RWPE1 (cell line): ENCODE data around the gene SYT2.
"Not testable (repeated sequence)": the region's sequence is repeated elsewhere in the genome, so short reads cannot be mapped to it uniquely, and the experiment has no call there.

ENCODE experiments used
- CTCF ChIA-PET: fragments of 350-600 bp; sonication (Branson Sonifier 250); formaldehyde crosslinking; extraction: SDS; loops from one replicate; lab custom pipeline; 2021; lab: Yijun Ruan, JAX
- POLR2A ChIA-PET: fragments of 400-600 bp; formaldehyde crosslinking; extraction: SDS; loops from one replicate; lab custom pipeline; 2020; ENCODE audit warnings: antibody characterized with exemption; ENCODE audit not compliant: low non-redundant PET; lab: Yijun Ruan, JAX
- DNase-seq: peaks from one replicate; pipeline ENCODE4 v3.0.0; 2012; ENCODE audit warnings: low spot score
- H3K27ac ChIP-seq: fragments of 450-650 bp; 2 replicates; pipeline ENCODE4 v1.5.1; 2017
- TF ChIP-seq, protein P1 (sequence below): fragments of 450-650 bp; conservative IDR thresholded peaks from 2 replicates; pipeline ENCODE4 v1.5.1; 2017; ENCODE audit warnings: low read depth, mild to moderate bottlenecking

Gene SYT2

DNA sequence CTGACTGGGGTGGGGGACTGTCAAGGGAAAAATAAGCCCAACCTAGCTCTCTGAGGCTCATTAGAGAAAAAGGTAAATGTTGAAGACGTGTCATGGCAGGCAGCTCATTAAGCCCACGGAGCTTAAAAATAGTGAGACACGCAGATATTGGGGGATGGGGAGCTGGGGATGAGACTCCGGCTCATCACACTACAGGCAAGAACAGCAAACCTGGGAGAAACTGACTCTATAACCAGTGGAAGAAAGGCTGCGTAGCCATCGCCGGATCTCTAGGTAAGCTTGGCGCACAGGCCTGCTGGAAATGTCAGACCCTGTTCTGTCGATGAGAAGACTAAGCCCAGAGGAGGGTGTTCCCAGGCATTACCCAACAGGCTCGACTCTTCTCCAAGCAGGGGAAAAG, 78.0 kb downstream of the SYT2 start:
- POLR2A ChIA-PET, result no interaction called here
- no peak overlapping the region for H3K27ac ChIP-seq
- TF ChIP-seq, protein P1, sequence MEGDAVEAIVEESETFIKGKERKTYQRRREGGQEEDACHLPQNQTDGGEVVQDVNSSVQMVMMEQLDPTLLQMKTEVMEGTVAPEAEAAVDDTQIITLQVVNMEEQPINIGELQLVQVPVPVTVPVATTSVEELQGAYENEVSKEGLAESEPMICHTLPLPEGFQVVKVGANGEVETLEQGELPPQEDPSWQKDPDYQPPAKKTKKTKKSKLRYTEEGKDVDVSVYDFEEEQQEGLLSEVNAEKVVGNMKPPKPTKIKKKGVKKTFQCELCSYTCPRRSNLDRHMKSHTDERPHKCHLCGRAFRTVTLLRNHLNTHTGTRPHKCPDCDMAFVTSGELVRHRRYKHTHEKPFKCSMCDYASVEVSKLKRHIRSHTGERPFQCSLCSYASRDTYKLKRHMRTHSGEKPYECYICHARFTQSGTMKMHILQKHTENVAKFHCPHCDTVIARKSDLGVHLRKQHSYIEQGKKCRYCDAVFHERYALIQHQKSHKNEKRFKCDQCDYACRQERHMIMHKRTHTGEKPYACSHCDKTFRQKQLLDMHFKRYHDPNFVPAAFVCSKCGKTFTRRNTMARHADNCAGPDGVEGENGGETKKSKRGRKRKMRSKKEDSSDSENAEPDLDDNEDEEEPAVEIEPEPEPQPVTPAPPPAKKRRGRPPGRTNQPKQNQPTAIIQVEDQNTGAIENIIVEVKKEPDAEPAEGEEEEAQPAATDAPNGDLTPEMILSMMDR, result no peak
- CTCF ChIA-PET, result no interaction called here
- DNase-seq, result no peak

- ChIA-PET POLR2A (no interaction called here), CTCF (no interaction called here)
- no peak for DNase-seq
- TF ChIP-seq, protein P1, result no peak
- no peak overlapping the region for H3K27ac ChIP-seq
Observed at GRCh38 chr1:202631076-202631923, 79.0 kb downstream of the SYT2 start.

- TF ChIP-seq, protein P1, result no peak
- POLR2A ChIA-PET, result no interaction called here
- CTCF ChIA-PET, result interaction anchor here (0.6 kb wide), 1 partner anchor 280 kb away, joined by 3 read pairs; no protein-coding TSS in a partner anchor
- no peak overlapping the region for H3K27ac ChIP-seq
- DNase-seq, result no peak
Observed at GRCh38 chr1:202630541-202630940, 79.7 kb downstream of the SYT2 start.

DNA sequence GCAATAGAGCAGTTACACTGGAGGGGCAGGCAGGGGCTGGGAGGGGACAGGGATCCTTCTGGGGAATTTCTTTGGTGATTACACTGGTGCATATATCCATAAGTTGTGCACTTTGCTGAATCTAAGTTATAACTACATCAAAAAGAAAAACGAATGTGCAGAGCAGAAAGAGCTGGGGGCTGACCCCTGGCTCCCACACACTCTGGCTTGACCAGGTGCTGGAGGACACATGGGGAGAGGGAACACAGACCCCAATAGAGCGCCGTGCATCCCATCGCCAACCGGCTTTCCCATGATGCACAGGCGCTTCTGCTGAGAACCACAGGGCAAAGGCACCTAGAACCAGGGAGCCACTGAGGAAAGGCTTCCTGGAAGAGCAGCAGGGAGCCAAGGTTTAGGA, 80.2 kb downstream of the SYT2 start:
- POLR2A ChIA-PET, H3K27ac ChIP-seq: not testable (repeated sequence)
- CTCF ChIA-PET, result interaction anchor here (0.6 kb wide), 1 partner anchor 280 kb away, joined by 3 read pairs; no protein-coding TSS in a partner anchor

DNA sequence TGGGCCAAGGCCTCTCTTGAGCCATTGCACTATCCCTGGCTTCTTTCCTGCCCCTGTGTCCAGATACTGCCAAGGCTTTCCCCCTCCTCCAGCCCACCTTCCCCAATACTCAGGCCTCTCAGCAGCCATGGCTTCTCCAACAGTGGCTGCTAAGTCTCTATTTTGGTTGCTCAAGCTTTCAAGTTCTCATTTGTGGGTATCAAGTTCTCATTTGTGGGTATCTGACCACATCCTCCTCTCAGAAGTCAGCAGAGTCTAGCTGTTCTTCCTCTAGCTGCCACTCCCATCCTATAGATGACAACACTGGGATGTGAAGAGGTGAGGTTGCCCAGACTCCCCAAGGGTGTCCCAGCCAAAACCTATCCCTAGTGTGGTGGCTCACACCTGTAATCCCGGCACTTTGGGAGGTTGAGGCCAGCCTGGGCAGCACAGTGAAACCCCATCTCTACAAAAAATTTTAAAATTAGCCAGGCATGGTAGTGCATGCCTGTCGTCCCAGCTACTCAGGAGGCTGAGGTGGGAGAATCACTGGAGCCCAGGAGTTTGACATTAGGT, 80.9 kb downstream of the SYT2 start:
- CTCF ChIA-PET, result interaction anchor here (0.6 kb wide), 4 partner anchors 29 to 437 kb away, joined by 3 to 5 read pairs (median 4); no protein-coding TSS in a partner anchor
- POLR2A ChIA-PET, H3K27ac ChIP-seq, DNase-seq: not testable (repeated sequence)

More for the DNA sequence above, 80.2 kb downstream of the SYT2 start:
- DNase-seq, result not testable (repeated sequence)

DNA sequence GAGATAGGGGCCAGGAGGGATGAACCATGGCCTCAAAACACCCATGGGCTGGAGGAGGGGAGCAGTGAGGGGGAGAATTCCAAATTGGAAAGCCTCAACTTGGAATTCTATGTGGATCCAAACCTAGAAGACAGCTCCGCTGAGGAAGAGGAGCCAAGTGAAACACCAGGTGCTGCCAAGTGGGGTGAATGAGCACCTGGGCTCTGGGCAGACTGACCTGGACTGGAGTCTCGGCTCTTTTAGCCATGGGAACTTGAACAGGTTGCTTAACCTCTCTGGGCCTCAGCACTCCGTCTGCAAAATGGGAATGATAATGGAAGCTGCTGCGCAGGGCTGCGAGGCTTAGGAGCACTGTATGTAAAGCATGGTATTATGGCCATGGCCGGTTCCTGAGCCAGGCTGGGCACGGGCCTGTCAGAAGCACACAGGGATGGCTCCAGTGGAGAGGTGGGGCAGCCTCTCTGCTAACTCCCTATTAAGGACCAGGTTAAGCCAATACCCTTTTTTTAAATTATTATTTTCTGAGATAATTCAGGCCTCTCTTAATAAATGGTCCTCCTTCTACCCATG, 81.5 kb downstream of the SYT2 start:
- ChIA-PET CTCF (interaction anchor here (0.6 to 1.2 kb wide), 6 partner anchors 28 to 439 kb away, joined by 3 to 5 read pairs (median 4); no protein-coding TSS in a partner anchor), POLR2A (no interaction called here)
- no peak for DNase-seq
- no peak overlapping the region for H3K27ac ChIP-seq
- TF ChIP-seq, protein P1, result no peak

GRCh38 chr1:202627841-202628565, 82.3 kb downstream of the SYT2 start:
- ChIA-PET CTCF (interaction anchor here (0.6 to 1.2 kb wide), 4 partner anchors 10 to 439 kb away, joined by 3 to 4 read pairs (median 3); no protein-coding TSS in a partner anchor), POLR2A (no interaction called here)
- TF ChIP-seq, protein P1, result no peak
- H3K27ac ChIP-seq, result no peak overlapping the region
- no peak for DNase-seq

DNA sequence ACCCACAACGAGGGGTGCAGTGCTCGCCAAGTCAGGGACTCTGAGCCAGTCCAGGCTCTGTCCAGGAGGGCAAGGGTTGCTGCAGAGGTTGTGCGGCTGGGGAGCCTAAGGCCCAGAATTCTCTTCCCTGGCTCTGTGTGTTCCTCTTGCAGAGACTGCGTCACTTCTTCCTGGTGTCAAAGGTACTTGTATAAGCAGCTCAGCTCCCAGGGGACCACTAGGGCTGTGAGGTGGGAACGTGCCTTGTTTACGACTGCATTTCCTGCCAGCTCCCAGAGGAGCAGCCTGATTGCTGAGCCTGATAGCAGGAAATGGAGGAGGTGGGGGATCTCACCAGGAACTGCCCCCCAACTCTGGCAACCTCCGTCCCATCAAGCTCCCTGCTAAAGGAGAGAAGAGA, 83.2 kb downstream of the SYT2 start:
- CTCF ChIA-PET, result interaction anchor here (0.8 to 0.9 kb wide), 2 partner anchors 49 to 92 kb away, joined by 3 to 4 read pairs; no protein-coding TSS in a partner anchor
- DNase-seq, H3K27ac ChIP-seq, POLR2A ChIA-PET: not testable (repeated sequence)
